GM12865 (cell line): Measurements from ENCODE around the gene ZGLP1.

Source experiments
- DNase-seq: peaks from one replicate; pipeline ENCODE4 v3.0.0; 2010; ENCODE audit warnings: low read depth
- H3K4me3 ChIP-seq: 2 replicates; pipeline ENCODE4 v1.5.1; 2011; ENCODE audit warnings: mild to moderate bottlenecking, low read depth, low read length, control low read depth
- TF ChIP-seq, protein P1 (sequence below): IDR thresholded peaks from 2 replicates; pipeline ENCODE4 v1.5.1; 2011; ENCODE audit warnings: low read length, control low read depth, low read depth, inconsistent platforms; ENCODE audit not compliant: insufficient read depth; ENCODE audit errors: missing control alignments

ZGLP1 gene

DNA sequence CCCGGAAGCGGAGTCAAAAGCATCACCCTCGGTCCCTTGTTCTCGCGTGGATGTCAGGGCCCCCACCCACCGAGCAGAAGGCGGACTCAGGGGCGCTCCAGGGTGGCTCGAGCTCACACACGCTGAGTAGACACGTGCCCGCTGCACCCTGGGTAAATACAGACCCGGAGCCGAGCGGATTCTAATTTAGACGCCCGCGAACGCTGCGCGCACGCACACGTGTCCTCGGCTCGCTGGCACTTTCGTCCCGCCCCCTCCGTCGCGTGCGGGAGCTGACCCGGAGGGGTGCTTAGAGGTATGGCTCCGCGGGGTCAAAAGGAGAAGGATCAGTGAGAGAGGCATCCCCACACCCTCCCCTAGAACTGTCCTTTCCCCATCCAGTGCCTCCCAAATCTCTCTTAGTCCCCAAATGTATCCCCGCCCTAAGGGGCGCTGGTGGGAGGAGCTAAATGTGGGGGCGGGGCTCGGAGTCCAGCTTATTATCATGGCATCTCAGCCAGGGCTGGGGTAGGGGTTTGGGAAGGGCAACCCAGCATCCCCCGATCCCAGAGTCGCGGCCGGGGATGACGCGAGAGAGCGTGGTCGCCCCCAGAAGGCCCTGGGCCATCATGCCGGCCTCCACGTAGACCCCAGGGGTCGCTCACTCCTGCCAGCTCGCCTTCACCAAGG, 20.3 kb downstream of the ZGLP1 start:
- TF ChIP-seq, protein P1, sequence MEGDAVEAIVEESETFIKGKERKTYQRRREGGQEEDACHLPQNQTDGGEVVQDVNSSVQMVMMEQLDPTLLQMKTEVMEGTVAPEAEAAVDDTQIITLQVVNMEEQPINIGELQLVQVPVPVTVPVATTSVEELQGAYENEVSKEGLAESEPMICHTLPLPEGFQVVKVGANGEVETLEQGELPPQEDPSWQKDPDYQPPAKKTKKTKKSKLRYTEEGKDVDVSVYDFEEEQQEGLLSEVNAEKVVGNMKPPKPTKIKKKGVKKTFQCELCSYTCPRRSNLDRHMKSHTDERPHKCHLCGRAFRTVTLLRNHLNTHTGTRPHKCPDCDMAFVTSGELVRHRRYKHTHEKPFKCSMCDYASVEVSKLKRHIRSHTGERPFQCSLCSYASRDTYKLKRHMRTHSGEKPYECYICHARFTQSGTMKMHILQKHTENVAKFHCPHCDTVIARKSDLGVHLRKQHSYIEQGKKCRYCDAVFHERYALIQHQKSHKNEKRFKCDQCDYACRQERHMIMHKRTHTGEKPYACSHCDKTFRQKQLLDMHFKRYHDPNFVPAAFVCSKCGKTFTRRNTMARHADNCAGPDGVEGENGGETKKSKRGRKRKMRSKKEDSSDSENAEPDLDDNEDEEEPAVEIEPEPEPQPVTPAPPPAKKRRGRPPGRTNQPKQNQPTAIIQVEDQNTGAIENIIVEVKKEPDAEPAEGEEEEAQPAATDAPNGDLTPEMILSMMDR: no peak
- peak overlapping the region; percentile 75 for H3K4me3 ChIP-seq
- DNase-seq: peak; percentile 91

DNA sequence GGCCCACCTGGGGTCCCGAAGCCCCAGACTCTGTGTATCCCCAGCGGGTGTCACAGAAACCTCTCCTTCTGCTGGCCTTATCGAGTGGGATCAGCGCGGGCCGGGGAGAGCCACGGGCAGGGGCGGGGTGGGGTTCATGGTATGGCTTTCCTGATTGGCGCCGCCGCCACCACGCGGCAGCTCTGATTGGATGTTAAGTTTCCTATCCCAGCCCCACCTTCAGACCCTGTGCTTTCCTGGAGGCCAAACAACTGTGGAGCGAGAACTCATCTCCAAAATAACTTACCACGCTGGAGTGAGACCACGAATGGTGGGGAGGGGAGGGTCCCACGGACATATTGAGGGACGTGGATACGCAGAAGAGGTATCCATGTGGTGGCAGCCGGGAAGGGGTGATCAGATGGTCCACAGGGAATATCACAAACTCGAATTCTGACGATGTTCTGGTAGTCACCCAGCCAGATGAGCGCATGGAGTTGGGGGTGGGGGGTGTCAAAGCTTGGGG, 20.9 kb downstream of the ZGLP1 start:
- TF ChIP-seq, protein P1: no peak
- H3K4me3 ChIP-seq: peak overlapping the region; percentile 75
- peak; percentile 86 for DNase-seq

DNA sequence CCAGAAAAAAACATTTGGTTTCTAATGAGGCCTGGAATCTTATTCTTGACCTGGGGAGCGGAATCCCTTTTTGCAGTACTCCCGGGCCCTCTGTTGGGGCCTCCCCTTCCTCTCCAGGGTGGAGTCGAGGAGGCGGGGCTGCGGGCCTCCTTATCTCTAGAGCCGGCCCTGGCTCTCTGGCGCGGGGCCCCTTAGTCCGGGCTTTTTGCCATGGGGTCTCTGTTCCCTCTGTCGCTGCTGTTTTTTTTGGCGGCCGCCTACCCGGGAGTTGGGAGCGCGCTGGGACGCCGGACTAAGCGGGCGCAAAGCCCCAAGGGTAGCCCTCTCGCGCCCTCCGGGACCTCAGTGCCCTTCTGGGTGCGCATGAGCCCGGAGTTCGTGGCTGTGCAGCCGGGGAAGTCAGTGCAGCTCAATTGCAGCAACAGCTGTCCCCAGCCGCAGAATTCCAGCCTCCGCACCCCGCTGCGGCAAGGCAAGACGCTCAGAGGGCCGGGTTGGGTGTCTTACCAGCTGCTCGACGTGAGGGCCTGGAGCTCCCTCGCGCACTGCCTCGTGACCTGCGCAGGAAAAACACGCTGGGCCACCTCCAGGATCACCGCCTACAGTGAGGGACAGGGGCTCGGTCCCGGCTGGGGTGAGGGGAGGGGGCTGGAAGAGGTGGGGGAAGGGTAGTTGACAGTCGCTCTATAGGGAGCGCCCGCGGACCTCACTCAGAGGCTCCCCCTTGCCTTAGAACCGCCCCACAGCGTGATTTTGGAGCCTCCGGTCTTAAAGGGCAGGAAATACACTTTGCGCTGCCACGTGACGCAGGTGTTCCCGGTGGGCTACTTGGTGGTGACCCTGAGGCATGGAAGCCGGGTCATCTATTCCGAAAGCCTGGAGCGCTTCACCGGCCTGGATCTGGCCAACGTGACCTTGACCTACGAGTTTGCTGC, 22.5 kb downstream of the ZGLP1 start, which contains the start of gene ICAM4:
TSS of gene ICAM4 (plus strand) at position 153 of the 935 bp plus-strand sequence. CDS start at position 211, 58 bp downstream.
- peak; percentile 70 for DNase-seq
- TF ChIP-seq, protein P1: no peak
- peak within 1 kb of the TSS; percentile 35 for H3K4me3 ChIP-seq

DNA sequence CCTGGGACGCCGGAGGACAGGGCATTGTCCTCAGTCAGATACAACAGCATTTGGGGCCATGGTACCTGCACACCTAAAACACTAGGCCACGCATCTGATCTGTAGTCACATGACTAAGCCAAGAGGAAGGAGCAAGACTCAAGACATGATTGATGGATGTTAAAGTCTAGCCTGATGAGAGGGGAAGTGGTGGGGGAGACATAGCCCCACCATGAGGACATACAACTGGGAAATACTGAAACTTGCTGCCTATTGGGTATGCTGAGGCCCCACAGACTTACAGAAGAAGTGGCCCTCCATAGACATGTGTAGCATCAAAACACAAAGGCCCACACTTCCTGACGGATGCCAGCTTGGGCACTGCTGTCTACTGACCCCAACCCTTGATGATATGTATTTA, 24.2 kb downstream of the ZGLP1 start:
- TF ChIP-seq, protein P1: no peak
- H3K4me3 ChIP-seq: no peak overlapping the region
- no peak for DNase-seq

DNA sequence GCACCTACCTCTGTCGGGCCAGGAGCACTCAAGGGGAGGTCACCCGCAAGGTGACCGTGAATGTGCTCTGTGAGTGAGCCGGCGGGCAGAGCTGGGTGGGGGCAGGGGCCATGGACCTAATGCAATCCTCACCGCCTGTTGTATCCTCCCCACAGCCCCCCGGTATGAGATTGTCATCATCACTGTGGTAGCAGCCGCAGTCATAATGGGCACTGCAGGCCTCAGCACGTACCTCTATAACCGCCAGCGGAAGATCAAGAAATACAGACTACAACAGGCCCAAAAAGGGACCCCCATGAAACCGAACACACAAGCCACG, 24.7 kb downstream of the ZGLP1 start:
- H3K4me3 ChIP-seq: no peak overlapping the region
- no peak for DNase-seq
- TF ChIP-seq, protein P1: no peak

DNA sequence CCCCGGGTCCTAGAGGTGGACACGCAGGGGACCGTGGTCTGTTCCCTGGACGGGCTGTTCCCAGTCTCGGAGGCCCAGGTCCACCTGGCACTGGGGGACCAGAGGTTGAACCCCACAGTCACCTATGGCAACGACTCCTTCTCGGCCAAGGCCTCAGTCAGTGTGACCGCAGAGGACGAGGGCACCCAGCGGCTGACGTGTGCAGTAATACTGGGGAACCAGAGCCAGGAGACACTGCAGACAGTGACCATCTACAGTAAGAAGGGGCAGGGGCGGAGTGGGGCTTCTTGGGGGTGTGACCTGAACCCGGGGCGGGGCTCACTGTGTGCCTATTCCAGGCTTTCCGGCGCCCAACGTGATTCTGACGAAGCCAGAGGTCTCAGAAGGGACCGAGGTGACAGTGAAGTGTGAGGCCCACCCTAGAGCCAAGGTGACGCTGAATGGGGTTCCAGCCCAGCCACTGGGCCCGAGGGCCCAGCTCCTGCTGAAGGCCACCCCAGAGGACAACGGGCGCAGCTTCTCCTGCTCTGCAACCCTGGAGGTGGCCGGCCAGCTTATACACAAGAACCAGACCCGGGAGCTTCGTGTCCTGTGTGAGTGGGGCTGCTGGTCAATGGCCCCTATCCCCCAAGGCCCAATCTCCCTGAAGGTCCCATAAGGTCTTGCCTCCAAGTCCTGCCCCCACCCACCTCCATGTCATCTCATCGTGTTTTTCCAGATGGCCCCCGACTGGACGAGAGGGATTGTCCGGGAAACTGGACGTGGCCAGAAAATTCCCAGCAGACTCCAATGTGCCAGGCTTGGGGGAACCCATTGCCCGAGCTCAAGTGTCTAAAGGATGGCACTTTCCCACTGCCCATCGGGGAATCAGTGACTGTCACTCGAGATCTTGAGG, 25.3 kb downstream of the ZGLP1 start:
- no peak overlapping the region for H3K4me3 ChIP-seq
- TF ChIP-seq, protein P1: no peak
- DNase-seq: peak; percentile 12
